KBM-7 (cell line): Measurements from ENCODE around the gene C3orf49.

Experiments used
- DNase-seq: peaks from one replicate; pipeline ENCODE4 v3.0.0-alpha.2; 2015
- in situ Hi-C: fragments of 300-500 bp; cut with MboI; formaldehyde crosslinking; loops from 2 replicates; pipeline ENCODE4 v1.14.3; 2020; ENCODE audit warnings: low sequenced_read_pairs, low pct_unique_long_range_greater_than_20kb, mixed read lengths

C3orf49 gene

GRCh38 chr3:63845215-63845614 lies 26.1 kb downstream of the C3orf49 start:
- in situ Hi-C loops: no loop called here
- DNase-seq: no peak

GRCh38 chr3:63847718-63848450 lies 28.8 kb downstream of the C3orf49 start:
- DNase-seq: no peak
- in situ Hi-C loops: no loop called here

- in situ Hi-C loops: no loop called here
- no peak for DNase-seq
These were observed 30.1 kb downstream of the C3orf49 start for GRCh38 chr3:63849175-63849574.

- no peak for DNase-seq
- in situ Hi-C loops: no loop called here
These were observed 32.2 kb downstream of the C3orf49 start for GRCh38 chr3:63851287-63851686.

GRCh38 chr3:63853106-63853505 lies 34.0 kb downstream of the C3orf49 start:
- no peak for DNase-seq
- in situ Hi-C loops: no loop called here

- DNase-seq: no peak
- in situ Hi-C loops: no loop called here
These were observed 36.3 kb downstream of the C3orf49 start for GRCh38 chr3:63855333-63855940.

- DNase-seq: no peak
- in situ Hi-C loops: no loop called here
These were observed 38.2 kb downstream of the C3orf49 start for GRCh38 chr3:63857311-63857710.

GRCh38 chr3:63860776-63861175 lies 41.7 kb downstream of the C3orf49 start:
- in situ Hi-C loops: no loop called here

GRCh38 chr3:63861306-63861705 lies 42.2 kb downstream of the C3orf49 start:
- in situ Hi-C loops: no loop called here
- DNase-seq: no peak

More at GRCh38 chr3:63860776-63861175, 41.7 kb downstream of the C3orf49 start:
- no peak for DNase-seq

GRCh38 chr3:63862804-63863149 lies 43.7 kb downstream of the C3orf49 start:
- in situ Hi-C loops: no loop called here
- no peak for DNase-seq

- peak; percentile 61 for DNase-seq
- in situ Hi-C loops: no loop called here
These were observed 44.3 kb downstream of the C3orf49 start, which contains the start of the genes ATXN7 and THOC7 for GRCh38 chr3:63863150-63864007. Gene ATXN7 (plus strand): TSS chr3:63863867. CDS start chr3:63912599, 48,732 bp downstream. Gene THOC7 (minus strand): TSS chr3:63863805. CDS start chr3:63863790, 15 bp downstream.

- in situ Hi-C loops: no loop called here
- peak; percentile 69 for DNase-seq
These were observed 45.2 kb downstream of the C3orf49 start for GRCh38 chr3:63864008-63864964.

- no peak for DNase-seq
- in situ Hi-C loops: no loop called here
These were observed 45.8 kb downstream of the C3orf49 start for GRCh38 chr3:63864965-63865327.

GRCh38 chr3:63867225-63867624 lies 48.1 kb downstream of the C3orf49 start:
- no peak for DNase-seq
- in situ Hi-C loops: no loop called here

- in situ Hi-C loops: no loop called here
- DNase-seq: no peak
These were observed 51.0 kb downstream of the C3orf49 start for GRCh38 chr3:63869940-63870614.

GRCh38 chr3:63870615-63871005 lies 51.5 kb downstream of the C3orf49 start:
- no peak for DNase-seq
- in situ Hi-C loops: no loop called here

GRCh38 chr3:63872135-63872924 lies 53.2 kb downstream of the C3orf49 start:
- in situ Hi-C loops: no loop called here
- DNase-seq: no peak

GRCh38 chr3:63874769-63875168 lies 55.7 kb downstream of the C3orf49 start:
- DNase-seq: no peak
- in situ Hi-C loops: no loop called here
